Measurements from ENCODE around the gene FBXO45. TPM values are rescaled to one million over a fixed set of nuclear protein-coding genes. Genes with fewer than 3 reads are reported as not detected.
"Not testable (repeated sequence)": the region's sequence is repeated elsewhere in the genome, so short reads cannot be mapped to it uniquely, and the experiment has no call there.

Gene FBXO45
- 9.8 to 10.0 TPM (median 9.9 TPM) in 3 replicates for total RNA-seq
- long read RNA-seq, full-length matches to known transcripts, result 18 of 18 reads
- long read RNA-seq, partial matches to known transcripts, result 0 of 18 reads
- long read RNA-seq, other reads (novel, unspliced or antisense), result 0 of 18 reads

- Mint-ChIP-seq H3K27me3 (ENCODE audit: low read depth) (no peaks in the 10 kb centered on the region), H3K4me1 (ENCODE audit: low read depth) (peaks cover 33% of the 10 kb centered on the region), H3K27ac (ENCODE audit: unreplicated experiment) (peak within 1 kb of the TSS; percentile 93), H3K4me3 (ENCODE audit: unreplicated experiment) (peak within 1 kb of the TSS; percentile 98), H3K36me3 (ENCODE audit: low read depth) (no peaks in the 10 kb centered on the region), H3K9me3 (ENCODE audit: low read depth) (no peaks in the 10 kb centered on the region)
- TF ChIP-seq, protein P1, sequence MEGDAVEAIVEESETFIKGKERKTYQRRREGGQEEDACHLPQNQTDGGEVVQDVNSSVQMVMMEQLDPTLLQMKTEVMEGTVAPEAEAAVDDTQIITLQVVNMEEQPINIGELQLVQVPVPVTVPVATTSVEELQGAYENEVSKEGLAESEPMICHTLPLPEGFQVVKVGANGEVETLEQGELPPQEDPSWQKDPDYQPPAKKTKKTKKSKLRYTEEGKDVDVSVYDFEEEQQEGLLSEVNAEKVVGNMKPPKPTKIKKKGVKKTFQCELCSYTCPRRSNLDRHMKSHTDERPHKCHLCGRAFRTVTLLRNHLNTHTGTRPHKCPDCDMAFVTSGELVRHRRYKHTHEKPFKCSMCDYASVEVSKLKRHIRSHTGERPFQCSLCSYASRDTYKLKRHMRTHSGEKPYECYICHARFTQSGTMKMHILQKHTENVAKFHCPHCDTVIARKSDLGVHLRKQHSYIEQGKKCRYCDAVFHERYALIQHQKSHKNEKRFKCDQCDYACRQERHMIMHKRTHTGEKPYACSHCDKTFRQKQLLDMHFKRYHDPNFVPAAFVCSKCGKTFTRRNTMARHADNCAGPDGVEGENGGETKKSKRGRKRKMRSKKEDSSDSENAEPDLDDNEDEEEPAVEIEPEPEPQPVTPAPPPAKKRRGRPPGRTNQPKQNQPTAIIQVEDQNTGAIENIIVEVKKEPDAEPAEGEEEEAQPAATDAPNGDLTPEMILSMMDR (IDR thresholded peaks at IDR 0.05), result no peak
- DNase-seq (ENCODE audit: low spot score), result peak; percentile 99
These were observed at the start of gene FBXO45, which contains the start of gene WDR53 for GRCh38 chr3:196568246-196569002. Gene FBXO45, plus strand, starts transcription at chr3:196568660. Its CDS starts 325 bp downstream, at chr3:196568985. Gene WDR53, minus strand, starts transcription at chr3:196568554. Its CDS starts 7,079 bp downstream, at chr3:196561475.

- no peaks in the 10 kb centered on the region for H3K27me3 Mint-ChIP-seq (ENCODE audit: low read depth)
- H3K36me3 Mint-ChIP-seq (ENCODE audit: low read depth), result no peaks in the 10 kb centered on the region
- no peaks in the 10 kb centered on the region for H3K4me1 Mint-ChIP-seq (ENCODE audit: low read depth)
- TF ChIP-seq, protein P1 (IDR thresholded peaks at IDR 0.05), result peak; percentile 86
- peaks cover 14% of the 10 kb centered on the region for H3K9me3 Mint-ChIP-seq (ENCODE audit: low read depth)
- no peak for DNase-seq (ENCODE audit: low spot score)
- no peak overlapping the region for H3K4me3 Mint-ChIP-seq (ENCODE audit: unreplicated experiment)
- H3K27ac Mint-ChIP-seq (ENCODE audit: unreplicated experiment), result no peak overlapping the region
These were observed 49.3 kb upstream of the FBXO45 start for GRCh38 chr3:196518966-196519717.

GRCh38 chr3:196519718-196520082 is 48.8 kb upstream of the FBXO45 start:
- TF ChIP-seq, protein P1 (IDR thresholded peaks at IDR 0.05), result no peak
- Mint-ChIP-seq H3K4me3 (ENCODE audit: unreplicated experiment) (no peak overlapping the region), H3K27me3 (ENCODE audit: low read depth) (no peaks in the 10 kb centered on the region), H3K4me1 (ENCODE audit: low read depth) (no peaks in the 10 kb centered on the region), H3K9me3 (ENCODE audit: low read depth) (peaks cover 14% of the 10 kb centered on the region), H3K27ac (ENCODE audit: unreplicated experiment) (no peak overlapping the region), H3K36me3 (ENCODE audit: low read depth) (no peaks in the 10 kb centered on the region)
- no peak for DNase-seq (ENCODE audit: low spot score)

GRCh38 chr3:196521291-196521690 is 47.2 kb upstream of the FBXO45 start:
- not testable (repeated sequence) for H3K27me3 Mint-ChIP-seq (ENCODE audit: low read depth); DNase-seq (ENCODE audit: low spot score); H3K4me3 Mint-ChIP-seq (ENCODE audit: unreplicated experiment); H3K27ac Mint-ChIP-seq (ENCODE audit: unreplicated experiment); H3K4me1 Mint-ChIP-seq (ENCODE audit: low read depth); H3K36me3 Mint-ChIP-seq (ENCODE audit: low read depth)
- peaks cover 14% of the 10 kb centered on the region for H3K9me3 Mint-ChIP-seq (ENCODE audit: low read depth)

- DNase-seq (ENCODE audit: low spot score), result no peak
- Mint-ChIP-seq H3K36me3 (ENCODE audit: low read depth) (no peaks in the 10 kb centered on the region), H3K27me3 (ENCODE audit: low read depth) (no peaks in the 10 kb centered on the region), H3K4me3 (ENCODE audit: unreplicated experiment) (no peak overlapping the region), H3K27ac (ENCODE audit: unreplicated experiment) (no peak overlapping the region), H3K9me3 (ENCODE audit: low read depth) (peaks cover 14% of the 10 kb centered on the region), H3K4me1 (ENCODE audit: low read depth) (peaks cover 5% of the 10 kb centered on the region)
- TF ChIP-seq, protein P1 (IDR thresholded peaks at IDR 0.05), result no peak
These were observed 44.6 kb upstream of the FBXO45 start for GRCh38 chr3:196523841-196524240.

Data from chondrocyte (in vitro differentiated cells).